K562 (cell line): ENCODE data around the gene SURF6. TPM values are rescaled to one million over a fixed set of nuclear protein-coding genes. Genes with fewer than 3 reads are reported as not detected.

ENCODE experiments used
- KAT7 ChIP-seq: sonication (generic); formaldehyde crosslinking; IDR thresholded peaks from 2 replicates; pipeline ENCODE4 v1.8.0; 2022; ENCODE audit warnings: missing genetic modification reagents, mild to moderate bottlenecking, borderline replicate concordance
- MBD2 ChIP-seq: sonication (generic); IDR thresholded peaks from 2 replicates; pipeline ENCODE4 v1.6.1; 2016; ENCODE audit warnings: low read depth, borderline replicate concordance
- MCM7 ChIP-seq, 2 experiments: fragments of 450-650 bp; IDR thresholded peaks; 2 replicates each; pipeline ENCODE4 v1.6.1; 2016 to 2018
- NONO ChIP-seq, 2 experiments: fragments of 200-400 bp in 1 of 2; fragments of 450-650 bp in 1 of 2; formaldehyde crosslinking in 1 of 2; IDR thresholded peaks; 2 replicates each; pipeline ENCODE4 v1.6.1; 2017; ENCODE audit warnings: low read depth in 2 of 2, mild to moderate bottlenecking in 2 of 2, moderate library complexity in 2 of 2, low read length in 1 of 2
- PHF8 ChIP-seq: fragments of 200-600 bp; sonication (generic); IDR thresholded peaks from 2 replicates; pipeline ENCODE4 v1.6.1; 2012; ENCODE audit warnings: mixed run types, mild to moderate bottlenecking, inconsistent platforms, low read length, moderate library complexity, borderline replicate concordance
- PRDM10 ChIP-seq: fragments of 450-650 bp; IDR thresholded peaks from 2 replicates; pipeline ENCODE4 v1.6.1; 2018; ENCODE audit not compliant: partially characterized antibody
- RBFOX2 ChIP-seq: fragments of 200-400 bp; formaldehyde crosslinking; IDR thresholded peaks from 2 replicates; pipeline ENCODE4 v1.6.1; 2017; ENCODE audit warnings: low read depth, mild to moderate bottlenecking, low read length, moderate library complexity
- RFX5 ChIP-seq: IDR thresholded peaks from 2 replicates; pipeline ENCODE4 v1.6.1; 2011; ENCODE audit warnings: low read depth, mild to moderate bottlenecking, improper control_type of control experiment, low read length
- SRF ChIP-seq, 2 experiments: fragments of 250-450, 450-650 bp in 1 of 2; sonication (Bioruptor Pico) in 1 of 2; sonication (generic) in 1 of 2; formaldehyde crosslinking; IDR thresholded peaks; 2 replicates each; pipeline versions ENCODE4 v1.5.0 to v1.5.1; 2020 to 2022; ENCODE audit warnings: mild to moderate bottlenecking in 1 of 2, missing genetic modification reagents in 1 of 2
- SRSF3 ChIP-seq: fragments of 200-400 bp; formaldehyde crosslinking; IDR thresholded peaks from 2 replicates; pipeline ENCODE4 v1.6.1; 2016; ENCODE audit warnings: mild to moderate bottlenecking, low read length, moderate library complexity; ENCODE audit not compliant: insufficient read depth
- USF1 ChIP-seq: sonication (generic); formaldehyde crosslinking; IDR thresholded peaks from 2 replicates; pipeline ENCODE4 v1.9.0; 2022; ENCODE audit warnings: mild to moderate bottlenecking, missing genetic modification reagents
- USF2 ChIP-seq: sonication (generic); formaldehyde crosslinking; IDR thresholded peaks from 2 replicates; pipeline ENCODE4 v1.5.0; 2020; ENCODE audit warnings: missing genetic modification reagents
- ZNF165 ChIP-seq: fragments of 250-450 bp; sonication (Bioruptor Pico); IDR thresholded peaks from 2 replicates; pipeline ENCODE4 v1.4.0; 2020; ENCODE audit warnings: borderline replicate concordance
- ZNF592 ChIP-seq: fragments of 450-650 bp; IDR thresholded peaks from 2 replicates; pipeline ENCODE4 v1.6.1; 2017; ENCODE audit warnings: antibody characterized with exemption, mild to moderate bottlenecking
- polyA plus RNA-seq, 8 experiments: library from polyadenylated mRNA; depleted of rRNA in 4 of 8; stranded (reverse) in 5 of 8; unstranded in 3 of 8; fragments of >200 nt; fragmentation: Nextera tagmentation in 2 of 8; fragmentation: Illumina TruSeq in 1 of 8; extraction: Ambion mirVana in 2 of 8; extraction: Trizol in 1 of 8; gene quantifications; 2 replicates each; pipeline versions ENCODE4 v1.2.1 to v1.2.3, GENCODE V29; 2011 to 2014; ENCODE audit warnings: inconsistent platforms in 1 of 8, missing spikeins in 1 of 8
- total RNA-seq, 7 experiments: library from RNA; depleted of rRNA in 6 of 7; stranded (reverse); fragments of >200 nt in 6 of 7; fragmentation: Illumina TruSeq in 2 of 7; extraction: Trizol in 2 of 7; gene quantifications; 2 replicates each; pipeline versions ENCODE4 v1.2.1 to v1.2.3, GENCODE V29; 2011 to 2021; ENCODE audit warnings: low replicate concordance in 1 of 7

SURF6 gene
- total and polyA plus RNA-seq, 9 of the 15 experiments (the other 6 are each of a cell fraction or from before 2014, with no cell fraction given) = 1.4 to 68.3 (median 14.7) TPM

- TF ChIP-seq NONO (IDR thresholded peaks at IDR 0.05; ENCODE audit: low read depth in 2 of 2, low read length in 1 of 2) = peak in 1 of 2 experiments; percentile 89; a peak in 2 of 4 replicates
- TF ChIP-seq MBD2 = peak; percentile 75
- TF ChIP-seq PRDM10 = peak; percentile 39
- TF ChIP-seq ZNF592 = peak; percentile 95
- peak; percentile 94; the same call in 1 of the 2 replicates for TF ChIP-seq KAT7 (CRISPR knock-in tag)
- TF ChIP-seq USF1 (CRISPR knock-in tag) = peak; percentile 76
- TF ChIP-seq SRSF3 = no peak
- TF ChIP-seq USF2 (CRISPR knock-in tag) = peak; percentile 3
- TF ChIP-seq PHF8 = peak; percentile 88; the same call in 1 of the 2 replicates
- TF ChIP-seq MCM7 (IDR thresholded peaks at IDR 0.05) = no peak
- TF ChIP-seq SRF (CRISPR knock-in tag; IDR thresholded peaks at IDR 0.05) = peak in 1 of 2 experiments; percentile 76; a peak in 2 of 4 replicates
- 0 out of 2 replicates have a peak, but pooled peaks have one; percentile 51 for TF ChIP-seq ZNF165 (CRISPR knock-in tag)
- TF ChIP-seq RFX5 = no peak
- TF ChIP-seq RBFOX2 = peak; percentile 96
These were observed at the start of gene SURF6 (continued) for GRCh38 chr9:133335924-133336811.
